B cell (primary cell): ENCODE data around the gene TLX2. TPM values are rescaled to one million over a fixed set of nuclear protein-coding genes. Genes with fewer than 3 reads are reported as not detected.
A peak's percentile ranks its signal among the peaks of the same experiment; 100 is the strongest.

Source experiments
- ATAC-seq: fragments of 200-7000 bp; cut with Tn5 transposase; one replicate; pipeline ENCODE4 v1.10.0; 2021; ENCODE audit warnings: low read depth, mild to moderate bottlenecking, moderate number of reproducible peaks, moderate library complexity
- CTCF ChIA-PET: fragments of 350-600 bp; sonication (Branson Sonifier 250); formaldehyde crosslinking; loops from one replicate; lab custom pipeline; 2021; ENCODE audit warnings: antibody characterized with exemption, inconsistent platforms; lab: Charles Lee
- POLR2A ChIA-PET: fragments of 350-600 bp; sonication (Branson Sonifier 250); formaldehyde crosslinking; loops from one replicate; lab custom pipeline; 2021; ENCODE audit warnings: antibody characterized with exemption; lab: Charles Lee
- DNase-seq: peaks from one replicate; pipeline ENCODE4 v3.0.0; 2013
- H2AFZ ChIP-seq: 2 replicates; pipeline ENCODE4 v1.6.1; 2012; ENCODE audit warnings: mild to moderate bottlenecking, low read depth, low read length; ENCODE audit not compliant: insufficient read depth, poor library complexity, severe bottlenecking
- H3K27ac ChIP-seq, 2 donors: 1 replicate in 1 of 2; 2 replicates in 1 of 2; pipeline ENCODE4 v1.5.1; 2012 to 2013; ENCODE audit warnings: low read length in 2 of 2, mild to moderate bottlenecking in 2 of 2, moderate library complexity in 1 of 2
- H3K27me3 ChIP-seq, 4 experiments: fragments of 200-600 bp in 1 of 4; sonication (generic) in 1 of 4; replicated peaks in 1 of 4; 1 replicate in 2 of 4; 2 replicates in 2 of 4; pipeline versions ENCODE4 v1.6.1 to v1.7.0; 2013 to 2016; ENCODE audit warnings: low read length in 3 of 4, mild to moderate bottlenecking in 2 of 4, mixed read lengths in 1 of 4, moderate library complexity in 1 of 4; ENCODE audit not compliant: insufficient read depth in 4 of 4, control insufficient read depth in 3 of 4; ENCODE audit errors: control extremely low read depth in 1 of 4
- H3K36me3 ChIP-seq, 2 experiments: replicated peaks in 1 of 2; 1 replicate in 1 of 2; 2 replicates in 1 of 2; pipeline versions ENCODE4 v1.6.1 to v1.7.1; 2013; ENCODE audit warnings: low read length in 1 of 2; ENCODE audit not compliant: insufficient read depth in 2 of 2, control insufficient read depth in 1 of 2; ENCODE audit errors: control extremely low read depth in 1 of 2, extremely low read depth in 1 of 2
- H3K4me1 ChIP-seq, 2 donors: fragments of 200-600 bp in 1 of 2; sonication (generic) in 1 of 2; 1 replicate in 1 of 2; 2 replicates in 1 of 2; pipeline versions ENCODE4 v1.5.1 to v1.6.1; 2013 to 2017; ENCODE audit warnings: low read length in 2 of 2; ENCODE audit not compliant: control insufficient read depth in 2 of 2, insufficient read depth in 2 of 2
- H3K4me2 ChIP-seq: replicated peaks from 2 replicates; pipeline ENCODE3; 2012; ENCODE audit warnings: mild to moderate bottlenecking, low read depth, low read length; ENCODE audit not compliant: poor library complexity, severe bottlenecking
- H3K4me3 ChIP-seq, 5 experiments: fragments of 200-600 bp in 1 of 5; sonication (generic) in 1 of 5; 1 replicate in 3 of 5; 2 replicates in 2 of 5; pipeline versions ENCODE4 v1.5.1 to v1.7.0; 2011 to 2016; ENCODE audit warnings: low read length in 4 of 5, mild to moderate bottlenecking in 4 of 5, low read depth in 2 of 5, control low read depth in 1 of 5, moderate library complexity in 1 of 5; ENCODE audit not compliant: insufficient read depth in 1 of 5; ENCODE audit errors: control extremely low read depth in 1 of 5, extremely low read depth in 1 of 5
- H3K79me2 ChIP-seq: fragments of 200-600 bp; sonication (generic); one replicate; pipeline ENCODE4 v1.6.0; 2016; ENCODE audit warnings: low read length; ENCODE audit not compliant: control insufficient read depth, insufficient read depth
- H3K9ac ChIP-seq: fragments of 200-600 bp; sonication (generic); 2 replicates; pipeline ENCODE4 v1.6.1; 2017; ENCODE audit warnings: mild to moderate bottlenecking, low read length, moderate library complexity
- H3K9me3 ChIP-seq, 3 donors: one replicate each; pipeline versions ENCODE4 v1.6.1 to v1.7.1; 2013; ENCODE audit warnings: low read length in 2 of 3; ENCODE audit not compliant: control insufficient read depth in 2 of 3, insufficient read depth in 1 of 3; ENCODE audit errors: control extremely low read depth in 1 of 3
- H4K20me1 ChIP-seq: 2 replicates; pipeline ENCODE4 v1.6.0; 2012; ENCODE audit warnings: mild to moderate bottlenecking, low read length; ENCODE audit not compliant: insufficient read depth, control insufficient read depth, poor library complexity, severe bottlenecking
- H3K27ac Mint-ChIP-seq: one replicate; pipeline ENCODE4 v1.8.0; 2021; ENCODE audit warnings: mixed read lengths
- H3K27me3 Mint-ChIP-seq: one replicate; pipeline ENCODE4 v1.8.0; 2021; ENCODE audit warnings: mixed read lengths
- H3K4me1 Mint-ChIP-seq: one replicate; pipeline ENCODE4 v1.8.0; 2021; ENCODE audit warnings: mixed read lengths
- H3K4me3 Mint-ChIP-seq: one replicate; pipeline ENCODE4 v1.8.0; 2021; ENCODE audit warnings: mixed read lengths
- H3K9me3 Mint-ChIP-seq: one replicate; pipeline ENCODE4 v1.8.0; 2022; ENCODE audit warnings: mixed read lengths; ENCODE audit not compliant: insufficient read depth
- CTCF ChIP-seq: fragments of 200-600 bp; IDR thresholded peaks from one replicate; pipeline ENCODE4 v1.8.0; 2022; ENCODE audit warnings: antibody characterized with exemption, mild to moderate bottlenecking
- EZH2 ChIP-seq: IDR thresholded peaks from 2 replicates; pipeline ENCODE4 v1.6.1; 2012; ENCODE audit warnings: borderline replicate concordance, low read depth, mild to moderate bottlenecking, moderate library complexity, low read length; ENCODE audit not compliant: insufficient read depth, poor library complexity, severe bottlenecking
- WGBS: methylation state at CpG from one replicate; pipeline ENCODE4 v1.1.5; 2013; ENCODE audit warnings: missing lambda C conversion rate; ENCODE audit not compliant: insufficient coverage; 5-methylcytosine and 5-hydroxymethylcytosine counted together
- intact Hi-C: fragments of 100-400 bp; cut with micrococcal nuclease; formaldehyde crosslinking; loops from one replicate; pipeline ENCODE4 v1.10.0; 2022
- polyA plus RNA-seq: library from polyadenylated mRNA; depleted of rRNA; stranded (reverse); fragments of >200 nt; gene quantifications from 2 replicates; pipeline ENCODE4 v1.2.3, GENCODE V29; 2012
- total RNA-seq, 2 donors: library from RNA; stranded (reverse); fragments of 120-200 nt in 1 of 2; gene quantifications; 1 replicate in 1 of 2; 2 replicates in 1 of 2; pipeline versions ENCODE4 v1.2.3 to v1.2.4, GENCODE V29; 2013 to 2022

Gene TLX2
- total and polyA plus RNA-seq, 2 donors (not counting 1 experiment from before 2014, with no cell fraction given) = 0.06 TPM; not detected in 1

GRCh38 chr2:74502147-74502719 lies 12.0 kb upstream of the TLX2 start:
- H3K4me2 ChIP-seq = peak overlapping the region; percentile 94
- peak overlapping the region; percentile 67 for H3K9ac ChIP-seq
- H3K27me3 Mint-ChIP-seq = peaks cover 65% of the 10 kb centered on the region
- peak overlapping the region; percentile 59 for H3K27ac Mint-ChIP-seq
- ChIA-PET CTCF (interaction anchor here (1.0 to 3.0 kb wide), 4 partner anchors 12 to 84 kb away, joined by 3 to 16 read pairs (median 9); partner anchors contain the start of genes CCDC142 and TTC31), POLR2A (interaction anchor here (1.6 kb wide), 1 partner anchor 45 kb away, joined by 3 read pairs; no protein-coding TSS in a partner anchor)
- H3K9me3 Mint-ChIP-seq = no peaks in the 10 kb centered on the region
- peaks cover 0 to 10% of the 10 kb centered on the region in 2 experiments for H3K36me3 ChIP-seq
- H3K4me3 ChIP-seq = peak overlapping the region in 4 of 5 experiments; percentile 46 to 67 (median 54)
- peaks cover 0 to 31% (median 0%) of the 10 kb centered on the region in 3 donors for H3K9me3 ChIP-seq
- H3K4me1 Mint-ChIP-seq = peaks cover 74% of the 10 kb centered on the region
- ATAC-seq (no peak), DNase-seq (no peak)
- H3K27ac ChIP-seq = no peak overlapping the region
- H3K4me3 Mint-ChIP-seq = peak overlapping the region; percentile 86
- TF ChIP-seq EZH2 (no peak), CTCF (no peak)
- H2AFZ ChIP-seq = peak overlapping the region; percentile 73
- 16% methylated on average over 20 of the region's 32 CpGs for WGBS
- peaks cover 8% of the 10 kb centered on the region for H3K79me2 ChIP-seq
- peaks cover 0 to 87% (median 37%) of the 10 kb centered on the region in 4 experiments for H3K27me3 ChIP-seq
- peaks cover 60 to 62% of the 10 kb centered on the region in 2 donors for H3K4me1 ChIP-seq
- intact Hi-C loops = no loop called here
- no peaks in the 10 kb centered on the region for H4K20me1 ChIP-seq
